Stimulated activated CD4-positive, alpha-beta T cell treated with anti-CD3 and anti-CD28 coated beads, TNF-alpha, amount 100 ng/mL, for 48 hours (primary cell): ENCODE results near the gene AKT1.
A peak's percentile ranks its signal among the peaks of the same experiment; 100 is the strongest.

Experiments
- DNase-seq, 3 donors: peaks; one replicate each; pipeline ENCODE4 v3.0.0-alpha.2; 2020; ENCODE audit warnings: low read depth in 3 of 3

AKT1 gene

DNA sequence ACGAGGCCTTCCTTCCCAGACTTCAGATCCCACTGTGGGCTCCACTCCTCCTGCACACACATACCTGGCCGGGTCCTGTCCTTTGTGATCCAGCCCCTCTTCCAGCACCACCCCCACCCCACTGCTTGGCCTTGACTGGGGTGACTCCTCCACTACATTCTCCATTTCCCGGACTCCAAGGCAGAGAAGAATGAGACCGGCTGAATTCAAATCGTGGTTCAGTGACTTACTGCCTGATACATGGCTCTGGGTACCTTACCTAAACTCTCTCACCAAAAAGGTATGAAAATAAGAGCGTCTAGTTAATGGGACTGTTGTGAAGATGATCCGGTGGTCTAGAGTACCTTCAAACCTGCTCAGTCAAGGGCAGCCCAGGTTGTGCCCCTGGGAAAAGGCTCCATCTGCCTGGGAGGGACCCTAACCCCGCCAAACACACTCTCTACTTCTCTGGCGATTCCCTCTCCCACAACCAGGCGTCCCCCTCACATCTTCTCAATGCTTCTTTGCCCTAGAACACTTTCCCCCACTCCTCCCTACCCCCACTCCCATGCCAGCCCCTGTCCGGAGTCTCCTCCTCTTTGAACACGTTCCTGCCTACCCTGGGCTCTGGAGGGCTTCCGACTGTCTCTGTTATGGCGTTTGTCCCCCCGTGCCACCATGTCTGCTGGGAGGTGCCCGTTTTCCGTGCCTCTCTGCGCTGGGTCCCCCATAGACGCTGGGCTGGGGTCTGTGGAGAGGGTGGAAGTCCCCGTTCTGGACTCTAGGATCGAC is 3.9 kb upstream of the AKT1 start:
- DNase-seq: no peak

DNA sequence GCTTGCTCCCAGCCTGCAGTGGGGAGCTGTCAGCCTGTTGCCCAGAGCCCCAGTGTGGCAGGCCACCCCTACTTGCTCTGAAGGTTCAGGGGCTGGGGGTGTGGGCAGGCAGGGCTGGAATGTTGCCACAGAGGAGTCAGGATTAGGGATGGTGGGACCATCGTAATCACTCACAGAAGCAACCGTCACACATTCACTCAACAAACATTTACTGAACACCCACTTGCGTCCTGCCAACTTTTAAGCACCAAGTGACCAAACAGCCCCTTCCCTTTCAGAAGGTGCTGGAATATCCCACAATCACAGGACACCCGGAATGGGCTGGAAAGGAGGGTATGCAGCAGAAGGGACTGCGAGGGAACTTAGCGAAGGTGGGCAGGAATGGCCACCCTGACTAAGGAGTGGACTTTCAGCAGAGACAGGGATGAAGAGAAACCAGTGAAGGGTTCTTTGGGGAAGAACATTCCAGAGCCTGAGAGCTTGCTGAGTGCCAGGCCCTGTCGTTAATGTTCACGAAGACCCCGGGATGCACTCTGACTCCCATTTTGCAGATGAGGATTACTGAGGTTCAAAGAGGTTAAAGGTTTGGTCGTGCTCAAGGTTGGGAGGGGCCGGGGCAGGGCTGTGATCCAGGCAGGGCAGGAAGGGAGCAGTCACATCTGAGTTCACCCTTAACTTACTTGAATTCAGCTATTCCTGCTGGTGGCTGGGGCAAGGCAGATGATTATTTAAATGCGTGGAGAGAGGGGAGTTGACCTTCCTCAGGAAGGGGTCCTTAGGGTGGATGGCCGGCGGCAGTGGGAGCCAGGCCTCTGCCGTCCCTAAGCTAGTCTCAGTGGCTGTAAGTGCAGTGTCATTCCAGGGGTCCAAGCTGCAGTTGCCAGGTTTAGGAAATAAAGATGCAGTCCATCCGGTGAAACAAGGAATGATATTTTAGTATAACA is 3.0 kb upstream of the AKT1 start:
- no peak for DNase-seq

DNA sequence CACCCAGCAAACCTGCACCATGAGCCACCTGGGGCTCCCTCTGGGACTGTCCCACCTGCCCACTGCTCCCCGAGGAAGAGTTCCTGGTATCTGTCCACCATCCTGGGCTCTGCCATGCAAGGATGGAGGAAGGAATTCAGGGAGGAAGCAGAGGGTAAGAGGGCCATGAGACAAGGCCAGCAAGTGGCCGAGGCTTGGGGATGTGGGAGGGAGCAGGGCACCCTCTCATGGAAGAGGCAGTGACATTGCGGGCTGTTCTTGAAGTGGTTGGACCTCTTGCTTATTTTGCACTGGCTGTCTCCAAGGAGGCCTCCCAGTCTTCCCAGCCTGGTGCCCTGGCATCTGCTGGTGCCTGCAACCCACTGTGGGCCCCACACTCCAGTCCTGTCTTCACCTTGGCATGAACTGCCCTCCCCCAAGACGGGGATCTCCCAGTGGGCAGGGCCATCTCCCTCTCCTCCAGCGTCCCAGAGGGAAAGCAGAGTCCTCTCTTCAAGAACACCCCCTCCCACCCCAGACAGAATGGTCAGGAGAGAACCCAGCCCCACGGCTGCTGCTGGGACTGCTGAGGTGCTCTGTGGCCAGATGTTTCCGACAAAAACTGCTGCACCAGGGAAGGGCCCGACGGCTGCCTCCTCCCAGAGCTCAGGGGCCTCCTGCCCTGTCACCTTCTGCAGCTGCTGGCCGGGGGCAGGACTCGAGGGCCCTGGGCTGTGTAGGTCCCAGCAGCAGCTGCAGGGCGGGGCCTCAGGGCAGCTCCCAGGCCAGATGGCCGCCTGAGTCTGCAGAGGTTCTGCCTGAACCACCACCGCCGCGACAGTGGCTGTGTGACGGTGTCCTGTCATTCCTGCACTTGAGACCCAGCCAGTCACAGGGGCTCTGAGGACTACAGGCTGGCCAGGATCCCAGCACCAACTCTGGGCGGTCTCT is 1.8 kb upstream of the AKT1 start:
- DNase-seq: no peak

DNA sequence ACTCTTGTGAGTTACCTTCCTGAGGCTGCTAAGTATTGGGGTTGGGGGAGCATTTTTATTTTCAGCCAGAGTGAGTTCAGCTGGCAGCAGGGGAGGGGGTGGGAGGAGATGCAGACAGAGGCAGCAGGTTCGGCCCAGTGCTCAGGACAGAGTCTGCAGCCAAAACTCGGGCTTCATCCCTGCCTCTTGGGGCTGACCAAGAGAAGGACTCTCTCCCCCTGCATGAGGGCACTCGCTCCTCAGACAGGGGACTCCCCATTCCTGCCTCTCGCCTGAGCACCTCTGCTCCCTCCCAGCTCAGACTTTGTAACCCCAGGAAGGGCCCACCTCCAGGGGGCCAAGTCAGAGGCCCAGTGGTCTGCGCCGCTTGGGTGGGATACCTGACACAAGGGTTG is 1.1 kb upstream of the AKT1 start:
- no peak for DNase-seq

DNA sequence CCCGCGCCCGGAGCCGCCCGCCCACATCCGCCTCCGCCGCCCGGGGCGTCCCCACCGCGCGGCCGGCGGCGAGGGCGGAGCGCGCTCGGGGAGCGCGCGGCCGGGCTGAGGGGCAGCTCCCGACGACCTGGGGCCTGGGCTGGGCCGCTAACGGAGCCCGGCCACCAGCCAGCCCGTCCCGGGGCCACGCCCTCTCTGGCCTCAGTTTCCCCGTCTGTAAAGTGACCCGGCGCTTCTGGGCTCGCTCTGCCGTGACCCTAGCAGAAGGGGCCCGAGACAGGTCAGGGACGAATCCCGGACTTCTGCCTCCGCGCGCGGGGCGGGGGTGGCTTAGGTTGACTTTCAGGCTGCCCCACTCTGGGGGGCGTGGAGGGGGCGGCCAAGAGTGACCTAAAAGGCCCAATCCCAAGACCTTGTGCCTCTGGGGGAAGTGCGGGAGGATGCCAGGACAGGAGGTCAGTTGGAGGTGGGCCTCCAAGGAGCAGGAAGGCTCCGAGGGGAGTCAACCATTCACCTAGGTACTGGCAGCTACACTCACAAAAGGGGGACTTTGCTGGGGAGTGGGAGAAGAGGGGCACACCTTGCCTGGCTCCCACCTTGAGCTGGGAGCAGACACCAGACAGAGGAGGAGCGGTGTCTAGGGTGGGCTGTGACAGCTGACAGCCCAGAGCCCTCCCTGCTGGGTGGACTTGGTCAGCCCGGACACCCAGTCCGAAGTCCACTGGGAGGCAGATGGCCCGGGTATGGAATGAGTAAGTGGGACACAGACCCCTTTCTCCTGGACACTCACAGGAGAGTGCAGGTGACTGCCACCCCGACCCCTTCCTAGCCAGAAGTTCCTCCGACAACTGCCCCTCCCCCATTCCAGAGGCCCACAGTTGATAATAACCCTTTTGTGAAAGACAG is 486 bp upstream of the AKT1 start:
- peak in 1 of 3 donors; percentile 55 for DNase-seq

DNA sequence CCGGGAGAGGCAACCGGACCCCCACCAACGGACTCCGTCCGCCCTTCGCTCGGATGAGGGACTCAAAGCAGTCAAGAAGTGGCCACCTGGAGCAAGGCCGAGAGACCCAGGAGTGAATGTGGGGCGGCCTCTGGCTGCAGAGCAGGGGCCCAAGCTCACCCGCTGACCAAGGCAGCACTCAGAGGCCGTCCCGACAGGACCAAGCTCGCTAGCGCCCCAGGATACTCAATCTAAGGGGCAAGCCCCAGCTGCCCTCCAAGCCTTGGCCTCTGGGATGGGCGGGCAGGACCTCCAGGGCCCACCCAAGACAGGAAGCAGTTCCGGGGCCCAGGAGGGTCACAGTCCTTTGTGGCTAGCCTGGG is 936 bp downstream of the AKT1 start:
- DNase-seq: no peak

DNA sequence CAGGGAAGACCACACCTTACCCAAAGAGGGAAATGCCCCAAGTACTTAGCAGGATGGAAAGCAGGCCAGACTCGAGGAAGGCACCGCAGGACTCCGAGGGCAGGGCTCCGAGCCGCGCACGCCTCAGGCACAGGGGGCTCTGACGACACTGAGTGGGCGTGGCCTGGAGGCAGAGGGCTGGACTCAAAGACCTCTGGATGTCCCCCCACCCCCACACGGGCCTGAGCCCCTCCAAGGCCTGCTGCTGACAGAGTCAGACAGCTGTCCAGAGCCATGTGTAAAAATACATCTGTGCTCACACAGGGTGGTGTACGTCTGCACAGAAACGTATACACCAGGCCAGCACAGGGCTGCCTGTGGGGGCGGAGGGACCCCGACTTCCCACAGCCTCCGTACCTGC is 1.4 kb downstream of the AKT1 start:
- DNase-seq: peak in 1 of 3 donors; percentile 26

DNA sequence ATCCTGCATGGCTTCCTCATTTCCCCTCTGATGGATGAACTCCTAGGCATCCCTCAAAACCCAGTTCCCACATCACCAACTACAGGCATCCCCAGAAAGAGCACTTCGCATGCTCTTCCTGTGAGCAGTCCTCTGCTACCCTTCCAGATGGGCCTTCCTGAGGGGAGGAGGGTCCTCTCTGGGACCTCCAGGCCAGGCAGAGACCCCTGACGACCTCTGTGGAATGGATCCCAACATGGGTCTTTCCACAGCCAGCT is 1.9 kb downstream of the AKT1 start:
- DNase-seq: no peak

DNA sequence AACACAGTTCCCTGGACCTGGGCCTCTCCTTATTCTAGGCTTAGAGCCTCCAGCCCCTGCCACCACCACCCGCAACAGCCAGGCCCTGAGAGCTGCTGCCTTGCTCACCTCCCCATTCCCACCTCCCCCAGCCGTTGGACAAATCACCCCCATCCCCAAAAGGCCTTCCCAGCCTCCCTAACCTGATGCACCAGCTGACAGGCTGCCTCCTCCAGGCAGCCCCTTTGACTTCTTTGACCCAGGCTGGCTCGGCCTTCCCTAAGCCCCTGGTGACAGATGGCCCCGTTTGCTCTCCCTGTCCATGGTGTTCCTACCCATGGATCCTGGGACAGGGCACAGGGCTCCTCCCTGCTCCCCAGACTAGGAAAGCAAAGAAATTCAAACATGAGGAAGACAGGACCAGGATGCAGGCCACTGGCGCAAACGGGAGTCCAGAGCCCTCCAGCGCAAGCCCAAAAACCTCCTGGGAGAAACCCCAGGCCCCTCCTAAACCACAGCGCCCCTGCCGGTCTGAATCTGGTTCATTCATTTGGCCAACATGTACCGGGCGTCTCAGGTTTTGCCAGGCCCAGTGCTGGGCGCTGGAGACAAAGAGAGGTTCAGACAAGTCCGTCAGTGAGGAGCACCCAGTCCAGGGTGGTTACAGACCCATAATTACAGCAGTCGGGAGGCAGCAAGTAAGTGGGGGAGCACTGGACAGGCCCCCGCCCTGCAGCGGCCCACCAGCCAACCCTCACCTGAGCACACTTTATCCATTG is 2.4 kb downstream of the AKT1 start:
- no peak for DNase-seq

DNA sequence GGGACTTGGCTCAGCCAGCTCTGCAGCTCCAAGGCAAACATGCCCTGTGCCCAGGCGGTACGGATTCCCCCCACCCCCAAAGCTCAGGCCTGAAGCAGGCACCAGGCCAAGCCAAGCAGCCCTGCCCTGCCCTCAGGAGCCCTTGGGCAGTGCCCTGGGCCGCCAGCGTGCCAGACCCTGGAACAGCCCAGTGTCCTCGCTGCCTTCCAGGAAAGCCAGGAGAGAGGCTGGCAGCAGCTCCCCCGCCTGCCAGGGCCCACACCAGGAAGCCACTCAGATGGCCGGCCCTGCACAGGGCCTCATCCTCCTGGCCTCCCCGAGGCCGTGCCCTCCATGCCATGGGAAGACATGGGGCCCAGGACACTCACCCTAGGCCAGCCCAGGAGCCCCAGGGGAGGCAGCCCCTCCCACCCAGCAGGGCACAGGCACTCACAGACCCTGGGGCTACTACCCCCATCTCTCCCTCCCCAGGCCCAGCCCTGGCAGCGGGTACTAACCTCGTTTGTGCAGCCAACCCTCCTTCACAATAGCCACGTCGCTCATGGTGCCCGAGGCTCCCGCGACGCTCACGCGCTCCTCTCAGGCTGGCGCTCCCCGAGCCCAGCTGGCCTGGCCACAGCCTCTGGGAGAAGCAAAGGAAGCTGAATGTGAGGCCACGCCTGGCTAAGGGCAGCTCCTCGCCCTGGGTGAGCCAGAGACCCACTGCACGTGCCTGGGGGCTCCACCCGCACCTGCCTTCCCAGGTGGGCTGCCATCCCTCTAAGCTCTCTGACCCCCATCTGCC is 3.3 kb downstream of the AKT1 start:
- DNase-seq: no peak

DNA sequence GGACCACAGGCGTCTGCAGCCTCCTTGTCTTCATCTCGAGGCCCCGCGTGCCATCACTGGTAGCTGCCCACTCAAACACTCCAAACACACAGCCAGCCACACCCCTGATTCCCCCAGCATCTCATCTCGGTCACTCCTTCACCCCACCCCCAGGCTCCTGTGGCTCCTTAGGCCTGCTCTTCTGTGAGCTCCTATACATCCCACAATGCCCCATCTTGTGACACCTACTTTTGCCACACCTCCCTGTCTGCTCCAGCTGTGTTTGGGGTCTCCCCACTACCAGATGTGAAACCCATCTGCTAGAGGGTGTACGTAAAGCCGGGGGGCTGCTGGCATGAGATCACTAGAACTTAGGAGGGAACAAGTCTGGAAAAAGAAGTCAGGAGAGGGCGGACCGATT is 4.1 kb downstream of the AKT1 start:
- no peak for DNase-seq

DNA sequence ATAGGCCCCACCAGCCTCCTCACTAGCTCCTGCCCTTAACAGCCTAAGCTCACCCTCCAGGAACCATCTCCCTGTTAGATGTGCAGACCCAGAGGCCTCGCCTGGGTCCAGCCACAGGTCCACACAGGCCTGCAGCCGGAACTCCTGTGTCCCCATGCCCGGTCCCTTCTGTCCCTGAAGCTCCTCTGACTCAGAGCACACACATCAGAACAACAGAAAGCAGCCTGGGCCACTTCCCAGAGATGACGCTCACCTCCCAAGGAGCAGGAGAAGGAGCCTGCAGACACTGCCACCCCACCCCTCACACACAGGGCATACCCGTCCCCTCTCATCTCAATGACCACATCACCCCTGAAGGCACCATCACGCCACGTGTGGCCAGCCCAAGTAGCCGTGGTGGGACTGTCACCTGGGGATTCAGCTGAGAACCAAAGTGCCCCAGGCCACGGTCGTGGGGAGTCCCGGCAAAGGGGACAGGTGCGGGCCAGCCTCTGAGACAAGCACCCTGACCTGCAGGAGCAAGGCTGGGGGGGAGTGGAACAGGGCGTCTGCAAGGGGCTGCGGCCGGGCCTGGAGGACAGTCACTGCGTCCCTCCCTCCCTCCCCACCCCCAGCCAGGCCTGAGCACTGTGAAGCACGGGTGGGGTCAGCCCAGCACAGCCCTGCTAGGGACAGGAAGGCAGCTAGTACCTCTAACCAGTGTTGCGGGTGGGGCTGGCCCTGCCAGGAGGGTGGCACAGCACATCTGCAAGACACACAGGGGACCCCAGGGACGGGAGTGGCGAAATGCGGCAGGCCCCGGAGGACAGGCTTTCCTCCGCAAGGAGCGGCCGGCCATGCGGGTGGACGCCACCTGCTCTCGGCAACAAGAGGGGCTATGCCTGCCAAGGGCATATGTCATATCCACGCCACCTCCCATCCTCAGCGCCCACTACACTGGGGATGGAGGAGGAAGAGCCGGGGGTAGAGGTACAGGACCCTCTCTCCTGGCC is 5.5 kb downstream of the AKT1 start:
- DNase-seq: no peak

DNA sequence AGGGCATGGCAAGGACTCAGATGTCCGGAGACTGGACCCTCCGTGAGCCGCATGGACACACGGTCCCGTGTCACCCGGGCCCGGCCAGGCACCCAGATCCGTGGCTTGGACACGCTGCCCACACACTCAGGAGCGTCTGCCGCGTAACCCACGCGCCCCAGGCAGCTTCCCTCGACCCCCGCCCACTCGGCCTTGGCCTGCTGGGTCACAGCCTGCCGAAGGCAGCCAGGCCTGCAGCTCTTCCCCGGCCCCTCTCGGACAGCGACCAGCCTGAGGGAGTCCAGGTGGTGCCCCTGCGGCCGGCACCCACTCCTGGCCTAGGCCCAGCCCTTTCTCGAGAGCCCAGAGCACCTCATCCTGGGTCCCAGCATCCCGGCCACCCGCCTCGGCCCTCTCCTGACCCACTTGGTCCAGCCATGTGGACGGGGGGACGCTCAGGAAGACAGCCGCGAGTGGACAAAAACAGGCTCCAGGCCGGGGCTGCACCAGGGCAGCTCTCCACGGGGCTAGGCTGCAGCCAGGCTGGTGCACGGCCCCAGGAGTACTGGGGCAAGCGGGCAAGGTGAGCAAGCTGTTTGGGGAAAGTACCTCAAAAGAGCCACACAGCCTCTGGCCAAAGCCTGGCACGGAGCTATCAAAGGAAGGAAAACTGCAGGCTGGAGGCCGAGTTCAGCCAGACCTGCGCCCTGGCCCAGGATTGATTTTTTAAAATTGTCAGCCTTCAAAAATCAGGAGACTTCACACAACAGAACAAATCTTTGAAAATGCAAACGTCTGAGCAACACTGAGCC is 6.5 kb downstream of the AKT1 start:
- no peak for DNase-seq

DNA sequence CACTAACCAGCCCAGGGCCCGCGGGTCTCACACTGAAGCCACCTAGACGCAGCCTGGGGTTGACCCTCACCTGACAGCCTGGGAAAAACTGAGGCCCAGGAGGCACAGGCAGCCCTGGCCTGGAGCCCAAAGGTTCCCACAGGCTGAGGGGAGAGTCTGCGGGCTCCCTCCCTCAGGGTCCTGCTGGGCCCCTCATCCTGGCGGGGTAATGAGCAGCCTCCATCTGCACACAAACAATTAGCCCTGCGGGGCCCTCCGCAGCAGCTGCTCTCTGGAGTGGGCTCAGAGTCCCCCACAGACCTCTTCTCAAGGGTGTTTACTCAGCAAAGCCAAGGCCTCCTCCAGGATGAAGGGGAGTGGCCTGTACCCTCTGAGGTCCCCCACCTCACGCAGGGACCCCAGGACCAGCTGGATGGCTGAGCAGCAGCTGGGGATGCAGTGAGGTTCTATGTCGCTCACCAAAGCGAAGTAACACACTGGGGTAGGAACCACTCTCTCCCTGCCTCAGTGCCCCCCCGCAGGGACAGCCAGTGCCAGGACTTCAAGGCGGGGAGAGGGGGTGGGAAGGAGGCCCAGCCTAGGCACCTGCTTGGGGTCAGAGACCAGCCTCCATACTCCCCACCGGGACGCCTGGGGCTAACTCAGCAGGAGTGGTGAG is 7.3 kb downstream of the AKT1 start:
- no peak for DNase-seq

DNA sequence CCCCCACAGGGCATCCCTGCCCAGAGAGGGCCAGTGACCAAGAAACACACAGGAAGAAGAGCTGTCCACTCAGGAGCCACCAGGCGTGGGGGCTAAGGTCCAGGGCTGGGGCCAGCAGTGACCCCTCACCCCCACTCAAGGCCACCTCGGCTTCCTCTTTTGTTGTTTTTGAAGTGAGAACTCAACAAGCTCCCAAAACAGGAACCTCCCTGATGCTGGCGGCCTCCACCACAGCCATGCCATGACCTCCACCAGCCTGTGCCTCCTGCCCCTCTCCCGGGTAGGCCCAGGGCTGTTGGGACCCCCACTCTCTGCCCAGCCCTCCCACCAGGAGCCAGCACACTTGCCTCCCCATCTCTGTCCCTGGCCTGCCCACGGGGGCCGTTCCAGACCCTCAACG is 7.8 kb downstream of the AKT1 start:
- DNase-seq: no peak

DNA sequence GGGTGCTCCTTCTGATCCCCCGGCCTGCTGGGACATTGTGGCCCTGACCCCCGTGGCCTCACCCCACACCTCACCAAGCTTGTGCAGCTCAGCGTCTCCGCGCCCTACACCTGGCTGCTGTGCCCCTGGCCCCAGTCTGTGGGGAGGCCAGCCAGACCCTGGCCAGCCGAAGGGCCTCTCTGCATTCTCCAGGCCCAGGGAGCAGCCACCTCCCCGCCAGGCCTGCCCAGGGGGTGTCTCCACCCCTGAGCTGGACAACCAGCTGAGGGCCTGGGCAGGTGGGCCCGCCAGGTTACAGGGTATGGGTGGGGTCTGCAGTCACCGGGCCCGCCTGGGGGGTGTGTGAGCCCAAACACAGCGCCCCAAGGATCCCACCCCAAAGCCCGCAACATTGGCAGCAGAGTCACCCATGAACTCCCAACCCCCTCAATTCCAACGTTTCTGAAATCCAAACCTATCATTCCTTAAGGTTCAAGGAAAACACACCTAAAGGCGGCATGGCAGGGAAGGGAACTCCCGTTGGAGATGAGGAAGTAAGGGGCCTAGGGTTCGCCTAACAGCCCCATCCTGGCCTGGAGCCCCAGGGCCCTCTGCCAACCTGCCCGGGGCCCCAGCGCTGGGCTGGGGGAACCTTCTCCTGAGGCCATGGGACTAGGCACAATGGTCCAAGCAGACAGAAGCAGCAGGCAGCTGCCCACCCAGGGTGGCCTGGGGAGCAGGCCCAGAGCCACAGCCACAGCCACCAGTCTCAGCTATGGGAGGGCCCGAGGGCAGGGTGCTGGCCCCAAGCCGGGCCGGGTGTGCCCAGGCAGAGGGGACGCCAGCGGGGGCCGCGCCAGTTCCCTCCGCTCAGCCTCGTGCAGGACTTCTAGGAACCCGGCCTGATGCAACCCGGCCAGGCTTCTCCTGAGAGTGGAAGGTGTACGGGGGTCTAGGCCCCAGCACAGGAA is 8.5 kb downstream of the AKT1 start:
- no peak for DNase-seq
